ENCODE data around the gene NDFIP1.
A peak's percentile ranks its signal among the peaks of the same experiment; 100 is the strongest.

The NDFIP1 gene, protein sequence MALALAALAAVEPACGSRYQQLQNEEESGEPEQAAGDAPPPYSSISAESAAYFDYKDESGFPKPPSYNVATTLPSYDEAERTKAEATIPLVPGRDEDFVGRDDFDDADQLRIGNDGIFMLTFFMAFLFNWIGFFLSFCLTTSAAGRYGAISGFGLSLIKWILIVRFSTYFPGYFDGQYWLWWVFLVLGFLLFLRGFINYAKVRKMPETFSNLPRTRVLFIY

DNA sequence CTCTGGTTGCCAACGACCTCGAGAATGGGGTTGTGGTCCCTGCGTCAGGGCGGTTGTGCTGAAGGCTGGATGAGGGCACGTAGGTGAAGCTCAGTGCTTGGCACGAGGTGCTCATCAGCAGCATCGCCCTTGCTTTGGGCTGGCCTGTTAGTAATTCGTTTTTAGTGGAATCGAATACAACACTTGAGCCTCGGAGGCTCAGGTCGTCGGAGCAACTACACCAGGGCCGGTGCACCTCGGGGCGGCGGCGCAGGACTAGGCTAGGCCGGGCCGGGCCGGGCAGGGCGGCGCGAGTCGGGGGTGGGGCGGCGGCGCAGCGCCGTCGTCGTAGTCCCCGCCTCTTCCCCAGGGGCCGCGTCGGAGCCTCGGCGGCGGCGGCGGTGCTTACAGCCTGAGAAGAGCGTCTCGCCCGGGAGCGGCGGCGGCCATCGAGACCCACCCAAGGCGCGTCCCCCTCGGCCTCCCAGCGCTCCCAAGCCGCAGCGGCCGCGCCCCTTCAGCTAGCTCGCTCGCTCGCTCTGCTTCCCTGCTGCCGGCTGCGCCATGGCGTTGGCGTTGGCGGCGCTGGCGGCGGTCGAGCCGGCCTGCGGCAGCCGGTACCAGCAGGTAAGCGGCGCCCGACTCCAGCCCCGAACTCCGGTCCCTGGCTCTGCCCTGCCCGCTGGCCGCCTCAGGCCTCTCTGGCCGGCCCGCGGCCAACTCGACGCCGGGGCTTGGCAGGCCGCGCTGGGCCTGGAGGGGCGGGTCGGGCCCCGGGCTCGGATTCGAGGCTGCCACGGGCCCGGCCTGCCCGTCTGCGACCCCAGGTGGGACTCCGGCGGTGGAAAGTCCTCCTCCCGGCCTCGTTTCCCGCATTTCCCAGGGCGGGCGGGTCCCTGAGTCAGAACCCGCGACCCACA is at the start of gene NDFIP1:
NDFIP1 (plus strand) TSS at position 348 of the 899 bp plus-strand sequence; CDS start at position 544, 196 bp downstream.
- TF ChIP-seq, protein P1, sequence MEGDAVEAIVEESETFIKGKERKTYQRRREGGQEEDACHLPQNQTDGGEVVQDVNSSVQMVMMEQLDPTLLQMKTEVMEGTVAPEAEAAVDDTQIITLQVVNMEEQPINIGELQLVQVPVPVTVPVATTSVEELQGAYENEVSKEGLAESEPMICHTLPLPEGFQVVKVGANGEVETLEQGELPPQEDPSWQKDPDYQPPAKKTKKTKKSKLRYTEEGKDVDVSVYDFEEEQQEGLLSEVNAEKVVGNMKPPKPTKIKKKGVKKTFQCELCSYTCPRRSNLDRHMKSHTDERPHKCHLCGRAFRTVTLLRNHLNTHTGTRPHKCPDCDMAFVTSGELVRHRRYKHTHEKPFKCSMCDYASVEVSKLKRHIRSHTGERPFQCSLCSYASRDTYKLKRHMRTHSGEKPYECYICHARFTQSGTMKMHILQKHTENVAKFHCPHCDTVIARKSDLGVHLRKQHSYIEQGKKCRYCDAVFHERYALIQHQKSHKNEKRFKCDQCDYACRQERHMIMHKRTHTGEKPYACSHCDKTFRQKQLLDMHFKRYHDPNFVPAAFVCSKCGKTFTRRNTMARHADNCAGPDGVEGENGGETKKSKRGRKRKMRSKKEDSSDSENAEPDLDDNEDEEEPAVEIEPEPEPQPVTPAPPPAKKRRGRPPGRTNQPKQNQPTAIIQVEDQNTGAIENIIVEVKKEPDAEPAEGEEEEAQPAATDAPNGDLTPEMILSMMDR (conservative IDR thresholded peaks at IDR 0.05), result peak; percentile 20; the same call in 1 of the 2 replicates
- peak within 1 kb of the TSS; percentile 93 for H3K27ac ChIP-seq

DNA sequence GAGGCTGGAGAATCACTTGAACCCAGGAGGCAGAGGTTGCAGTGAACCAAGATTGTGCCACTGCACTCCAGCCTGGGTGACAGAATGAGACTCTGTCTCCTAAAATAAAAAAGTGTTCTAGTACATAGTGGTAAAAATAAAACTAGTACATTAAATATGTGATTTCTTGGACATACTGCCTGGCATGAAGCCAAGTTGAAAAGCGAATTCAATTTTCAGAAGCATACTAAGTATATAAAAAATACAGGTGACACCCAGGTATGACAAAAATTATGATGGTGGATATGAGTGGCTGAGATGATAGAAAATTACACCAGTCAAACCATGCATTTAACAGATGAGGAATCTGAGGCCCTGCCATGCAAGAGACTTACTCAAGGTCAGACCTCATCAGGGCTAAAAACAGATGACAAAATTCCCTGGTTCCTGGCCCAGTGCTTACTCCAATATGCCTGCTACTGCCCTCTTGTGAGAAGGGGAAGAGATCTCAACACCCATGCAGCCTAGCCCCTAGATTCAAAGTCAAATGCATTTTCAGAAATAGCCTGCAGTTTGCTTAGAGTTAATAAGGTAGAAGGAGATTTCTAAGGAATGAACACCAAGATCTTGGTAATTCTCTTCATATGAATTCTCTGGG is 49.2 kb upstream of the NDFIP1 start:
- H3K27ac ChIP-seq, result 0 out of 2 replicates have a peak overlapping the region, but pooled peaks have one; percentile 62
- TF ChIP-seq, protein P1 (conservative IDR thresholded peaks at IDR 0.05), result no peak

DNA sequence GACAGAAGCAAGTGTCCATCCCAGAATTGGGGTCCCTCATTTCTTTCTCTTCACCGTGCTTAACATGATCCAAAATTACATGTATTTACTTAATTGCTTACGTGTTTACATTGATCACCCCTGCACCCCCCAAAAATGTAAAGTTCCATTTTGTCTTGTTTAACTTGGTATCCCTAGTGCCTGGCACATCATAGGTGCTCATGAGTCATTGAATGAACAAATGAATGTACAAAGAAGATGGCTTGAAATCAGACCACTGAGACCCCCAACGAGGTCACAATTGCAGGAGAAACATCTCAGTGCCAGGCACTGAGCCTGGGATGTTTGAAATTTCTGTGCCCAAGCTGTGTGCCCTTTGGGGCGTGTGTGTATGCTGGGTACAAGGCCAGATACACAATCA is 45.2 kb upstream of the NDFIP1 start:
- TF ChIP-seq, protein P1 (conservative IDR thresholded peaks at IDR 0.05), result no peak
- no peak overlapping the region for H3K27ac ChIP-seq

DNA sequence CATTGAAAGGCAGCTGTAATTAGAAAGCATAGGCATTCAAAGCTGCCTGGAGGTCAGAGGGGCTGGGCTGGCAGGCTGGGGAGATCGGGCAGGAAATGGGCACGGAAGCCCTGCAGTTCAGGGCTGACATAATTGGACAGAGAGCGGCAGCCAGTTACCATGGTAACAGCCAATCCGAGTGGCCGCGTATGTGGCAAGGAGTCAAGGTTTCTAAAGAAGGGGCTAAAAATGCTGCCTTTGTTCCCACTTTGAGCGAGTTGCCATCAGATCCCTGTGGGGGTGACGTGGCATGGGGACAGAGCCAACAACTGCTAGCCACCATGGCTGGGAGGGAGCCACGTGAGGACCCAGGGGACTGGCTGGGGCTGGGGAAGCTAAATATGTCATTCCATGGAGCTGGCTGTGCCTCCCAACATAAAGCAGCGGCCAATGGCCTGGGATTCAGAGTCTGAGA is 44.7 kb upstream of the NDFIP1 start:
- no peak overlapping the region for H3K27ac ChIP-seq
- TF ChIP-seq, protein P1 (conservative IDR thresholded peaks at IDR 0.05), result no peak

DNA sequence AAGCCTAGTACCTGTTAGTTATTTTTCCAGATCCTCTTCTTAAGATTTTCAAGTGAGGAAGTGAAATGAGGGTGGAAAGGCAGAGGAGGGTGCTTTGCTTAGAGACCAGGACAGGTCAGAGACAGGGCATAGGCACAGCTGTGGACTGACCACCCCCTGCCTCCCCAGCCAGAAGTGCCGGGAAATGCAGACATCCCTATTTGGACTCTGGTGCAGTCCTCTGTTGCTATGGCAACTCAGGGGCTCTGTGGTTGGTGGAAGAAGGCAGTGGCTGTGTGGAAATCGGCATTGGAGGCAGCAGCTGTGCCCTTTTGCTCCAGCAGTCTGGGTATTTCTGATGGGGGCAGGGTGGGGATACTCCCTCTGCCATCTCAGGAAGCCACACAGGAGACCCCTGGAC is 43.3 kb upstream of the NDFIP1 start:
- H3K27ac ChIP-seq, result no peak overlapping the region
- TF ChIP-seq, protein P1 (conservative IDR thresholded peaks at IDR 0.05), result no peak

DNA sequence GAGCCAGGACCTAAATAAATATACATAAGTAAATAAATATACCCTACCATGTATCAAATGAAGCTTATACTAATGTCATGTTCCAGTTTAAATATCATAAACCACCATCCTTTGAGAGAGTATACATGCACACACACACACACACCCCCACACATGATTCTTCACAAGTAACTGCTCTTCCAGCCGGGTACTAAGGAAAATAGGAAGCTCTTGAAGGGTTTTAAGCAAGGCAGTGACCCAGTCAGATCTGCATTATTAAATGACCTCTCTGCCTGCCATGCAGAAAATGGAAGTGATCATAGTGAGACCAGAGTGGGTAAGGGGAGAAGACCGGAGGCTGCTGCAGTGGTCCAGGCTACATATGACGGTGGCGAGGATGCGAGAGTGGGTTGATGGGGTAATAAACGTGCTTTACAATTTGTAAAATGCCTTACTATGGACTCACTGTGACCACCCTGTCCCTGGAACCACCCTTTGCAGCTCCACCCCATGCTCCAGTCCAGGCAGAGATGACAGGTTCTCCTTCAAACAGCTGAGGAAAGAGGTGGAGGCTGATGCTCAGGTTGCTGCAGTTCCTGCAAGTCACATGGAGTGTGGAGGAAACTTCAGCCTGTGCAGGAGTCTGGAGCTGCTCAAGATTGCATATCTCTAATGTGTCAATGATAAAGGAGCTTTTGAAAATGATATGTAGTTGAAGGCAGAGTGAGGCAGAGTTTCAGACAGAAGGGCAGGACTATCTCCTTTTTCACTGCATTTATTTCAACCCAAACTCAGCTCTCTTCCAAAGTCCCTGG is 38.8 kb upstream of the NDFIP1 start:
- TF ChIP-seq, protein P1 (conservative IDR thresholded peaks at IDR 0.05), result no peak
- H3K27ac ChIP-seq, result no peak overlapping the region

Data from VCaP (cell line).